HT-29 (cell line): ENCODE measurements around the gene RASSF4. TPM values are rescaled to one million over a fixed set of nuclear protein-coding genes. Genes with fewer than 3 reads are reported as not detected.
A peak's percentile ranks its signal among the peaks of the same experiment; 100 is the strongest.

ENCODE experiments used
- DNase-seq: peaks from one replicate; pipeline ENCODE4 v3.0.0-alpha.2; 2015; ENCODE audit warnings: low spot score
- total RNA-seq: library from RNA; depleted of rRNA; stranded (reverse); fragments of >200 nt; shearing (Covaris generic); gene quantifications from 2 replicates; pipeline ENCODE4 v1.2.3, GENCODE V29; 2014; rRNA removed

RASSF4 gene
- 1.2 and 2.7 TPM in 2 replicates for total RNA-seq

- peak; percentile 85 for DNase-seq
These were observed at the start of gene RASSF4 for GRCh38 chr10:44959247-44960087. RASSF4 (plus strand) TSS chr10:44959802; CDS start chr10:44970203, 10,401 bp downstream.

DNA sequence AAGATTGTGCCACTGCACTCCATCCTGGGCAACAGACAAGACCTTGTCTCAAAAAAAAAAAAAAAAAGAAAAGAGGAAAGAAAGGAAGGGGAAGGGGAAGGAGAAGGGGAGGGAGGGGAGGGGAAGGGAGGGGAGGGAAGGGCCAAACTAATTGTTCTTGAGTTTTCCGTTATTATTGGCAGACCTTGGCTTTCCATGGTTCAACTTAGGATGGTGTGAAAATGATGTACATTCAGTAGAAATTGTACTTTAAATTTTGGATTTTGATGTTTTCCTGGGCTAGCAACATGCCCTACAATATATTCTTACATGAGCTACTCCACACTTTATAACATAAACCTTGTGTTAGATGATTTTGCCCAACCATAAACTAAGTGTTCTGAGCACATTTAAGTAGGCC is 49.7 kb upstream of the RASSF4 start:
- no peak for DNase-seq

GRCh38 chr10:44910602-44911001 is 49.0 kb upstream of the RASSF4 start:
- DNase-seq, result no peak

DNA sequence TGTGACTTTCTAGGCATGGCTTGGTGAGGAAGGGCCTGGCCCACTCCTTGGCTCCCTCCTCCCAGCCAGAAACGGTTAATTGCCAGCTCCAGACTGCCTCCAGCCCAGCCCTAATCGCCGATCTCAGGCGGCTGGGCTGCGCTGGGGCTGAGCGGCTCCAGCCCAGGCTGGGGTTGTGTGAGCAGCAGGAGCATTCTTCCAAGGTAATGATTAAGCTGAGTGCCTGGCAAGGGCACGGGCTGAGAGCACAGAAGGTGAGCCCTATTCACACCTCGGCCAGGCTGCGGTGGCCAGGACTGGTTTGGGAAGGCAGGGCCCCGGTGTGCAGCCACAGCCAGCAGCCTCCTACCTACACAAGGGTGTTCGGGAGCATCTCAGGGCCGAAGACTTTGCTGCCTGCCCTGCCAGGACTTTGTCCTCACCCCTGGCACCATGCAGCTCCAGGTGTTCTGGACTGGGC is 48.5 kb upstream of the RASSF4 start, which contains the start of gene TMEM72:
Gene TMEM72, plus strand, starts transcription at position 257 of the 460 bp plus-strand sequence. Its CDS starts 176 bp downstream, at position 433.
- DNase-seq, result peak; percentile 62

DNA sequence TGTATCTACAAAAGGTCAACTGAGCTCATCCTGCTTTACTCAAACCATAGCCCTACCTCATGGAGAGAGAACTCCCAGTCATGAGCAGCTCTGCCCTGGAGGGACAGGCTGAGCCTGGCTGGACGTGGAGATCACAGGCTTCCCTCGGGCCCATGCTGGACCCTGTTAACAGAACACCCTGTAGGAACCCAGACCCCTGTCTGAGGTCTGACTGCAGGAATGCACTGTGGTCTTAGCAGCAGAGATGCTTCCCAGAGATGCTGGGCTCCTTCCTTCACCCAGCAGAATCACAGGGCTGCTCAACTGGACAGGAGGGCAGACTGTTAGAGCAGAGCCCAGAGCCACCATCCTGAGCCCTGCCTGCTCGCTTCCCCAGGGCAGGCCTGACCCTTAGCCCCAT is 47.7 kb upstream of the RASSF4 start:
- DNase-seq, result no peak

DNA sequence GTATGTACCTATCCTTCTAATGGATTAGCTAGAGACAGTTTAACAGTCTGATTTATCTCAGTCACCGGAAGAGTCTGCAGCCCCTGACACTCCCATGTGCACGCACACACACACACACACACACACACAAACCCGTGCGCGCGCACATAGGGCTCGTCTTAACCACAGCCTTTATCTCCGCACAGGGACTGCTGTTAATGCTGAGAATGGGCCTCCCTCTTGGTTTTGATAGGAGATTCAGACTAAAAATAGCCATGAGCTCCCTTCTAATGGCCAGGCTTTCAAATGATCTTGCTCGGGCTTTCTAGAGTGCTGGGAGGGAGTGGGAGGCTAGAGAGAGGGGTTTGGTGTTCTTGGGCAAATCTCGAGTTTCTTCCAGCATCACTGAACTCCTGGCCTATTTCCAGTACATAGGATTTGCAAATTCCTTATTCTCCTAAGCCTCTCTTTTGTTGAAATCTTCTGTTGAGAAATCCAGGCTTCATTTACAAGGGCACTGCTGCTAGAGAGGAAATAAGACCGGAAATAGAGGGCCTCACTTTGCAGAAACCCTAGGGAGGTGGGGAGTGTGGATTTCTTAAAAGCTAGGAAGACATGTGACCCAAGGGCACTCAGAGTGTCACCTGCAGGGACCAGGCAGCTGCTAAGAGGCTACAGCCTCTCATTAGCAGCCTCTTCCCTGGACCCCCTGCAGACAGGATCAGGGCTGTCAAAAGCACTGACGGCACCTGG is 46.1 kb upstream of the RASSF4 start:
- no peak for DNase-seq

- DNase-seq, result no peak
These were observed 44.7 kb upstream of the RASSF4 start for GRCh38 chr10:44914891-44915290.

- no peak for DNase-seq
These were observed 43.2 kb upstream of the RASSF4 start for GRCh38 chr10:44916429-44916828.

GRCh38 chr10:44917848-44918247 is 41.8 kb upstream of the RASSF4 start:
- no peak for DNase-seq

DNA sequence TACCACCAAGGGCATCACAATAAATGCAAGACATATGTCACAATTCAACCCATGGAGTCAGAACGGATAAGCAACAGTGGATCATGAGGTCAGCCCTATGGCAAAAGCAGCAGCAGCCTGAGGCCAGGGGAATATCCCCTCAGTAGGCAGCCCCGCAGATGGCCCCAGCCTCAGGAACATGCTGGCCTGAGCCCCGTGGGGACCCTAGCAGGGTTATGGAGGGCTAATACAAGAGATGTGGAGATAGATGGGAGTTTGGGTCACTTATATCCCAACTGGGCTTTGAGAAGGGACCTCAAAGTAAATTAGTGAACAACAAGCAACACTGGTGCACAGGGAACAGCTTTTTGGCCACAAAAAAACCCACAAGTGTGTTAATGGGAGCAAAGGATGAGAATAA is 39.4 kb upstream of the RASSF4 start:
- no peak for DNase-seq

- no peak for DNase-seq
These were observed 38.5 kb upstream of the RASSF4 start for GRCh38 chr10:44921061-44921460.

DNA sequence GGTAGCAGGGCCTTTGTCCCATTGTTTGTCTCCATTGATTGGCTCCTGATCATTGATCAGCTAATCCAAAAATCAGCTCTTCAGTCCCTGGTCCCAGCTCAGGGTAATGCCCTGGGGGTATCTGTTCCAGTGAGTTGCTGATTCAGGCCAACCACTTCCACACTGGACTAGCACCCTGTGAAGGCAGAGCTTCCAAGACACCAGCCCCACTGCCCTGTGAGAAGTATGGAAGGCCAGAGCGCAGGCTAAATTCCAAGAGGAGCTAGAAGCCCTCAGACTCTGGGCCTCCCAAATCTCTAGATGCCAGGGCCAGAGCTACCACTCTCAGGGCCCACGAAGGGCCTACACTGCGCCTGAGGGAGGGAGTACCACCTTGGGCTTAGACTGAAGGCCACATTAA is 38.1 kb upstream of the RASSF4 start:
- DNase-seq, result no peak

GRCh38 chr10:44922021-44922420 is 37.6 kb upstream of the RASSF4 start:
- no peak for DNase-seq

GRCh38 chr10:44922796-44923545 is 36.6 kb upstream of the RASSF4 start:
- DNase-seq, result no peak

DNA sequence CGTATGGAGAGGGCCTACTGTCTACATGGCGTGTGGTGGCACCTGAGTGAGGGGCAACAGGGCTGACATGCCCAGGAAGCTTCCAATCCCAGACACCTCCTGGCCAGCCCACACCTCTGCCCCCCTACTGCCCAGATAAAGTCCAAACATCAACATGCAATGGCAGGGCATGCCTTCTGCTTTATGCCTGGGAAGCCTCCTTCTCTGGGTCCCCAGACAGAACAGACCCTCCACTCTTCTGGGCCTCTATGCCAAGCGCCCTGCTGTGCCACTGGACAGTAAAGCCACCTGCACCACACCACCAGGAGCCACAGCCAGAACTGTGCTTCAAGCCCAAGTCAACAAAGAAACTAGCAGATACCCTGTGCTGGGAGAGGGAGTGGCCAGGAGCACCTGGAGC is 36.0 kb upstream of the RASSF4 start:
- no peak for DNase-seq

DNA sequence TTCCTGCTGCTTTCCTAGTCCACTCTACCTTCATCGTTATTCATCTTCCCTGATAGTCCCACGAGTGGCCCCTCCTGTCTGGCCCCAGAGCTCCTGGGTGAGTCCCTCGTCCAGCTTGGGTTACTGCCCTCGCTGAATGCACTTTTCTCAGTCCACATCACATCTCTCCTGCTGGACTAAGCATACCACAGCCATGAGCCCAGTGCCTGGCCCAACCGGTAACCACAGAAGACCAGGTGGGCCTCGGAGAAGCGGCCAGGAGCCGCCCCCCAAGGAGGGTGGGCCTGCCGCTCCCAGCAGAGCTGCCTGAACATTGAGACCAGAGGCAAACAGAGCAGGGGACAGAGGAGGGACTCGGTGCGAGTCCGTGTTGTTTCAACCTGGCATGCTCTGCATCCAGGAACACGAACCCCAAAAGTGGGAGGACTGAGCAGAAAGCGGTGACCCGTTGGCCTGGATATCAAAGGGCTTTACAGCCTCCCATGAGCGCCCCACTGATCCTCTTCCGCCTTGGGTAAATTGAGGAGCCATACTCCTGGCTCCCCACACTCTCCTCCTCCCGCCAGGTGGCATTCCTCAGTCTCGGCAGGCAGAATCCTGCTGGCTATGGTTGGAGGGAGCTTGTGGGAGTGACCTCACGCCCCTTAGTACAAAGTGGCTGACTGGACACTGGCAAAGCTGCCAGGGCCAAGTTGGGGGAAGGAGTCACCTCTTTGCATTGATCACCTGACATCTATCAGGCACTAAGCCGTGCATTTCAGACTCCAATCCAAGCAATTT is 35.2 kb upstream of the RASSF4 start:
- DNase-seq, result no peak

DNA sequence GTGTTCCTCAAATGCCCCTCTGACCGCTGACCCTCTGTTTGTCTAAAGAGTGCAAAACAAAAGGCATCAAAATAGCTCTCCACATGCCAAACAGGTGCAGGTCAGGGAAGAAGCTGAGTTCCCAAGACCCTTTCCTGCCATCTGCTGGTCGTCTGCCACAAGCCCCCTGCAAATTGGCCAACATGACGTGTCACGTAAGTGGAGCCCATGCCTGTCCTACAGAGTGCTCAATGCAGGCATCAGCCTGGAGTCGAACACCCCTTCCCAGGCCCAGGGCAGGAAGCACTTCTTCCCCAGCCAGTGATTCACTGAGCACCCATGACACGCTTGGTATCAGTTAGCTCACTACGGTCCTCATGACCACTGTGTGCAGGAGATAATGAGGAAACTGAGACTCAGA is 34.4 kb upstream of the RASSF4 start:
- no peak for DNase-seq

- no peak for DNase-seq
These were observed 33.5 kb upstream of the RASSF4 start for GRCh38 chr10:44925811-44926750.

GRCh38 chr10:44926751-44927351 is 32.8 kb upstream of the RASSF4 start:
- DNase-seq, result no peak

- DNase-seq, result no peak
These were observed 32.2 kb upstream of the RASSF4 start for GRCh38 chr10:44927352-44927751.
